Measurements from ENCODE around the gene TAF4B. TPM values are rescaled to one million over a fixed set of nuclear protein-coding genes. Genes with fewer than 3 reads are reported as not detected.
A peak's percentile ranks its signal among the peaks of the same experiment; 100 is the strongest.

TAF4B gene
- total and polyA plus RNA-seq, 9 of the 15 experiments (the other 6 are each of a cell fraction or from before 2014, with no cell fraction given) = 4.5 to 25.3 (median 20.5) TPM

GRCh38 chr18:26417190-26417589 is 190.9 kb downstream of the TAF4B start:
- no peak overlapping the region for H3K4me3 ChIP-seq
- no TSS peak for BruUV-seq (replicated peaks)
- FAIRE-seq (no peak), ATAC-seq (peak; percentile 79), DNase-seq (ENCODE audit: extremely low read depth in 1 of 4, low spot score in 3 of 4) (peak; percentile 14 to 55 (median 43))
- H4K20me1 ChIP-seq (replicated peaks; ENCODE audit: control insufficient read depth, insufficient read depth, low read length) = no peaks in the 10 kb centered on the region
- CTCF ChIA-PET (ENCODE audit: low intra/inter-chr PET ratio) = no interaction called here
- peak overlapping the region; percentile 40 for H3K4me2 ChIP-seq (ENCODE audit: insufficient read depth, low read length)
- no peak overlapping the region for H3K27ac ChIP-seq (ENCODE audit: extremely low read depth, low read depth, low read length)
- in situ Hi-C loops (cut with MboI) = no loop called here
- peaks cover 0 to 22% of the 10 kb centered on the region in 2 experiments; a peak in 4 of 5 replicates for H3K27me3 ChIP-seq (ENCODE audit: control insufficient read depth in 2 of 2, insufficient read depth in 2 of 2, low read length in 2 of 2)
- intact Hi-C loops (cut with micrococcal nuclease) = no loop called here
- no peaks in the 10 kb centered on the region for H3K79me2 ChIP-seq (ENCODE audit: control insufficient read depth, insufficient read depth, low read length)
- H3K9me3 ChIP-seq (replicated peaks; ENCODE audit: control insufficient read depth, insufficient read depth, low read depth, low read length) = no peaks in the 10 kb centered on the region
- no peak overlapping the region for H3K9ac ChIP-seq (ENCODE audit: insufficient read depth in 1 of 2, low read depth in 2 of 2, low read length in 2 of 2)
- POLR2A ChIA-PET = no interaction called here
- no peaks in the 10 kb centered on the region for H3K9me1 ChIP-seq (ENCODE audit: control insufficient read depth, insufficient read depth, low read length)
- H3K36me3 ChIP-seq (ENCODE audit: control insufficient read depth, insufficient read depth, low read length) = no peaks in the 10 kb centered on the region
- WGBS (ENCODE audit: insufficient coverage, low coverage, missing lambda C conversion rate) = 7% methylated on average over 12 of the region's 12 CpGs
- H3K4me1 ChIP-seq (replicated peaks in 1 of 2; ENCODE audit: control insufficient read depth in 2 of 2, insufficient read depth in 2 of 2, low read length in 2 of 2) = no peaks in the 10 kb centered on the region; a peak in 1 of 5 replicates
- peak overlapping the region; percentile 77 for H2AFZ ChIP-seq (ENCODE audit: low read depth, low read length)
- no peak for TF ChIP-seq ETS1 (conservative IDR thresholded peaks at IDR 0.05; ENCODE audit: control insufficient read depth, low read depth, low read length)
- TF ChIP-seq CBX2 (IDR thresholded peaks at IDR 0.05; ENCODE audit: insufficient read depth, low read length, poor library complexity, severe bottlenecking) = no peak
- peak; percentile 56 for TF ChIP-seq MGA (IDR thresholded peaks at IDR 0.05)
- TF ChIP-seq ZNF184 (CRISPR knock-in tag; IDR thresholded peaks at IDR 0.05) = no peak
- TF ChIP-seq HNRNPLL (IDR thresholded peaks at IDR 0.05; ENCODE audit: low read depth, low read length, poor library complexity, severe bottlenecking) = no peak
- TF ChIP-seq TEAD2 (tag; IDR thresholded peaks at IDR 0.05) = no peak
- TF ChIP-seq ZNF41 (CRISPR knock-in tag; conservative IDR thresholded peaks at IDR 0.05) = no peak
- TF ChIP-seq ARID2 (IDR thresholded peaks at IDR 0.05) = no peak
- TF ChIP-seq ZNF445 (CRISPR knock-in tag; IDR thresholded peaks at IDR 0.05; ENCODE audit: low read depth) = no peak
